PC-9 (cell line): ENCODE data around the gene MCM9. TPM values are rescaled to one million over a fixed set of nuclear protein-coding genes. Genes with fewer than 3 reads are reported as not detected.

Experiments
- BruUV-seq: library from RNA; stranded (reverse); fragments of 400-500 nt; replicated peaks from 2 replicates; lab custom pipeline; 2021; lab: Mats Ljungman, UMichigan
- CTCF ChIA-PET: fragments of 300-600 bp; sonication (Branson Sonifier 250); formaldehyde crosslinking; loops from one replicate; lab custom pipeline; 2022; ENCODE audit warnings: antibody characterized with exemption; lab: Charles Lee
- POLR2A ChIA-PET: fragments of 300-600 bp; sonication (Branson Sonifier 250); formaldehyde crosslinking; loops from one replicate; lab custom pipeline; 2022; ENCODE audit warnings: antibody characterized with exemption; ENCODE audit not compliant: unreplicated experiment; lab: Charles Lee
- DNase-seq, 2 experiments: peaks; one replicate each; pipeline versions ENCODE4 v3.0.0 to v3.0.0-alpha.2; 2015 to 2022; ENCODE audit warnings: mixed read lengths in 1 of 2
- H2AFZ ChIP-seq: fragments of 200-600 bp; sonication (generic); 2 replicates; pipeline ENCODE4 v1.8.1; 2017; ENCODE audit warnings: antibody characterized with exemption
- H3F3A ChIP-seq: fragments of 200-600 bp; sonication (generic); 2 replicates; pipeline ENCODE4 v1.8.1; 2017; ENCODE audit warnings: antibody characterized with exemption, mild to moderate bottlenecking, low read depth; ENCODE audit not compliant: insufficient read depth
- H3K27ac ChIP-seq: fragments of 200-600 bp; sonication (generic); 2 replicates; pipeline ENCODE4 v1.6.1; 2016; ENCODE audit warnings: mixed run types
- H3K27me3 ChIP-seq: fragments of 200-600 bp; sonication (generic); 2 replicates; pipeline ENCODE4 v1.6.1; 2016; ENCODE audit warnings: low read depth, mixed run types; ENCODE audit not compliant: insufficient read depth
- H3K36me3 ChIP-seq: fragments of 200-600 bp; sonication (generic); 2 replicates; pipeline ENCODE4 v1.6.1; 2016; ENCODE audit warnings: low read depth, mixed run types
- H3K4me1 ChIP-seq: fragments of 200-600 bp; sonication (generic); replicated peaks from 2 replicates; pipeline ENCODE4 v1.6.1; 2016; ENCODE audit warnings: mixed run types; ENCODE audit not compliant: insufficient read depth
- H3K4me2 ChIP-seq: fragments of 200-600 bp; sonication (generic); 2 replicates; pipeline ENCODE4 v1.6.1; 2017; ENCODE audit warnings: mixed run types
- H3K4me3 ChIP-seq: fragments of 200-600 bp; sonication (generic); 2 replicates; pipeline ENCODE4 v1.6.1; 2016; ENCODE audit warnings: mixed run types
- H3K79me2 ChIP-seq: fragments of 200-600 bp; sonication (generic); 2 replicates; pipeline ENCODE4 v1.6.1; 2017; ENCODE audit warnings: low read depth, mixed run types
- H3K9me2 ChIP-seq: fragments of 200-600 bp; sonication (generic); 2 replicates; pipeline ENCODE4 v1.8.1; 2017; ENCODE audit warnings: mild to moderate bottlenecking; ENCODE audit not compliant: insufficient read depth
- H3K9me3 ChIP-seq: fragments of 200-600 bp; sonication (generic); 2 replicates; pipeline ENCODE4 v1.8.1; 2016; ENCODE audit warnings: low read depth; ENCODE audit not compliant: insufficient read depth
- H4K20me1 ChIP-seq: fragments of 200-600 bp; sonication (generic); 2 replicates; pipeline ENCODE4 v1.8.1; 2017; ENCODE audit not compliant: insufficient read depth
- CTCF ChIP-seq: fragments of 200-600 bp; sonication (generic); conservative IDR thresholded peaks from 2 replicates; pipeline ENCODE4 v1.6.1; 2017; ENCODE audit warnings: mixed run types, antibody characterized with exemption, mild to moderate bottlenecking, moderate library complexity
- EZH2 ChIP-seq: fragments of 200-600 bp; sonication (generic); IDR thresholded peaks from 2 replicates; pipeline ENCODE4 v1.8.0; 2017; ENCODE audit warnings: antibody characterized with exemption, low read depth
- intact Hi-C: fragments of 100-400 bp; cut with micrococcal nuclease; formaldehyde crosslinking; loops from one replicate; pipeline ENCODE4 v1.10.0; 2022; ENCODE audit not compliant: unreplicated experiment
- total RNA-seq: library from RNA; stranded (reverse); gene quantifications from 2 replicates; pipeline ENCODE4 v1.2.3, GENCODE V29; 2021

Gene MCM9
- total RNA-seq, 1 experiment from 2014 or later = 18.1 TPM

DNA sequence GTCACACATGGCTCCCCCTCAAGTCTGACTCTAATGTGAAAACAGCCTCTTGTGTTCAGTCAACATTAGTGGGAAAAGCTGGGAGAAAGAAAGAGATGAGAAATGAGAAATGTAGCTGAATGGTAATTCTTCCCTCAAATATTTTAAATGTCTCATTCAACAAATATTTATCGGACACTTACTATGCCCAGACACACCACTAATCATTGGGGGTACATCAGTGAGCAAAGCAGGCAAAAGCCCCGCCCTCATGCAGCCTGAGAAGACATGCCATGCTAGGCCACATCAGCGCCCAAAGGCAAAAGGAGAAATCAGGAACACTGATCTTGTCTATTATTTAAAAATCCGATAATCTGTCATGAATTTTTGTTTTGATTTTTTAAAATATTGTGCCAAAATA is 130.9 kb downstream of the MCM9 start:
- no peak for DNase-seq
- no peaks in the 10 kb centered on the region for H3K9me2 ChIP-seq
- POLR2A ChIA-PET = no interaction called here
- no peak overlapping the region for H2AFZ ChIP-seq
- no peaks in the 10 kb centered on the region; the same call in 1 of the 2 replicates for H3F3A ChIP-seq
- CTCF ChIA-PET = no interaction called here
- H3K36me3 ChIP-seq = no peaks in the 10 kb centered on the region
- no TSS peak for BruUV-seq
- no peaks in the 10 kb centered on the region for H3K27me3 ChIP-seq
- H3K79me2 ChIP-seq = no peaks in the 10 kb centered on the region
- no peak overlapping the region for H3K27ac ChIP-seq
- H4K20me1 ChIP-seq = no peaks in the 10 kb centered on the region
- no peaks in the 10 kb centered on the region for H3K9me3 ChIP-seq
- H3K4me3 ChIP-seq = no peak overlapping the region
- intact Hi-C loops = loop anchor here (1.0 to 10.0 kb wide), 2 partner anchors 91 to 311 kb away; no protein-coding TSS in a partner anchor
- no peak overlapping the region for H3K4me2 ChIP-seq
- H3K4me1 ChIP-seq = no peaks in the 10 kb centered on the region
- no peak for TF ChIP-seq EZH2
- TF ChIP-seq CTCF = no peak

DNA sequence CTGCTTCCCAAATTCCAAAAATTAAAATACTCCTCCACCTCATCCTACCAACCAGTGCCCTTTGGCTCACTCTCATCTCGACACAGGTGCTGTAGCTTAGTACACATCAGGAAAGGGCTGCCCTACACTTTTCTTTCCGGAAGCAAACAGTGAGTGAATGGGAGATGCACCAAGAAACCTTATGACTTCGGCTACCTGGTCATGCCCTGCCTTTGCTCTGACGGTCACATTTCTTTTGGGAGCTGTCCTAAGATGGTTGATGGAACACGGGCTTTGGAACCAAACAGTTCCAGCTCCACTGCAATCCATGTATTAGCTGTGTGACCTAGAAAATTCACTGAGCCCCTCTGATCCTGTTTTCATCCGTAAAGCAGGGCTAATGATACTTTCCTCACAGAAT is 133.7 kb downstream of the MCM9 start:
- H3K27ac ChIP-seq = no peak overlapping the region
- POLR2A ChIA-PET = no interaction called here
- H3F3A ChIP-seq = no peaks in the 10 kb centered on the region; the same call in 1 of the 2 replicates
- no TSS peak for BruUV-seq
- no peaks in the 10 kb centered on the region for H3K36me3 ChIP-seq
- CTCF ChIA-PET = interaction anchor here (1.5 kb wide), 1 partner anchor 95 kb away, joined by 3 read pairs; no protein-coding TSS in a partner anchor
- no peak for DNase-seq
- H3K4me1 ChIP-seq = no peaks in the 10 kb centered on the region
- no peaks in the 10 kb centered on the region for H3K27me3 ChIP-seq
- intact Hi-C loops = loop anchor here (2.0 to 10.0 kb wide), 3 partner anchors 94 to 518 kb away; partner anchors contain the start of gene ASF1A
- no peak for TF ChIP-seq EZH2
- no peak for TF ChIP-seq CTCF
- H3K4me3 ChIP-seq = no peak overlapping the region
- no peak overlapping the region for H3K4me2 ChIP-seq
- no peak overlapping the region for H2AFZ ChIP-seq
- H3K79me2 ChIP-seq = no peaks in the 10 kb centered on the region
- no peaks in the 10 kb centered on the region for H4K20me1 ChIP-seq
- no peaks in the 10 kb centered on the region for H3K9me2 ChIP-seq
- H3K9me3 ChIP-seq = no peaks in the 10 kb centered on the region

GRCh38 chr6:118800394-118801071 is 134.4 kb downstream of the MCM9 start:
- Histone ChIP-seq H3K27ac (no peak overlapping the region), H3K4me3 (no peak overlapping the region), H2AFZ (no peak overlapping the region), H3K36me3 (no peaks in the 10 kb centered on the region), H3K4me1 (no peaks in the 10 kb centered on the region), H3K9me2 (no peaks in the 10 kb centered on the region), H3F3A (no peaks in the 10 kb centered on the region; the same call in 1 of the 2 replicates), H4K20me1 (no peaks in the 10 kb centered on the region), H3K27me3 (no peaks in the 10 kb centered on the region), H3K79me2 (no peaks in the 10 kb centered on the region), H3K9me3 (no peaks in the 10 kb centered on the region), H3K4me2 (peak overlapping the region; percentile 42; the same call in 1 of the 2 replicates)
- intact Hi-C loops = loop anchor here (1.0 to 10.0 kb wide), 4 partner anchors 94 to 518 kb away; partner anchors contain the start of gene ASF1A
- TF ChIP-seq EZH2 (no peak), CTCF (peak; percentile 99)
- ChIA-PET POLR2A (no interaction called here), CTCF (interaction anchor here (1.5 kb wide), 1 partner anchor 96 kb away, joined by 3 read pairs; no protein-coding TSS in a partner anchor)
- DNase-seq = peak; percentile 60 to 75
- no TSS peak for BruUV-seq
